ENCODE results near the gene IGFBP1. TPM values are rescaled to one million over a fixed set of nuclear protein-coding genes. Genes with fewer than 3 reads are reported as not detected.
"Not testable (repeated sequence)": the region's sequence is repeated elsewhere in the genome, so short reads cannot be mapped to it uniquely, and the experiment has no call there.

Gene IGFBP1
- total and polyA plus RNA-seq, 9 of the 15 experiments (the other 6 are each of a cell fraction or from before 2014, with no cell fraction given) = not detected

- in situ Hi-C loops (cut with MboI); H3K27me3 ChIP-seq (ENCODE audit: control insufficient read depth in 2 of 2, insufficient read depth in 2 of 2, low read length in 2 of 2); intact Hi-C loops (cut with micrococcal nuclease); POLR2A ChIA-PET; H2AFZ ChIP-seq (ENCODE audit: low read depth, low read length); H3K27ac ChIP-seq (ENCODE audit: extremely low read depth, low read depth, low read length); H3K4me3 ChIP-seq; BruUV-seq (replicated peaks); H3K79me2 ChIP-seq (ENCODE audit: control insufficient read depth, insufficient read depth, low read length); ATAC-seq; H3K36me3 ChIP-seq (ENCODE audit: control insufficient read depth, insufficient read depth, low read length); H3K4me1 ChIP-seq (replicated peaks in 1 of 2; ENCODE audit: control insufficient read depth in 2 of 2, insufficient read depth in 2 of 2, low read length in 2 of 2); H3K9me1 ChIP-seq (ENCODE audit: control insufficient read depth, insufficient read depth, low read length); H4K20me1 ChIP-seq (replicated peaks; ENCODE audit: control insufficient read depth, insufficient read depth, low read length); H3K4me2 ChIP-seq (ENCODE audit: insufficient read depth, low read length); H3K9ac ChIP-seq (ENCODE audit: insufficient read depth in 1 of 2, low read depth in 2 of 2, low read length in 2 of 2); FAIRE-seq; CTCF ChIA-PET (ENCODE audit: low intra/inter-chr PET ratio); H3K9me3 ChIP-seq (replicated peaks; ENCODE audit: control insufficient read depth, insufficient read depth, low read depth, low read length): not testable (repeated sequence)
- WGBS (ENCODE audit: insufficient coverage, low coverage, missing lambda C conversion rate) = 0% methylated on average over 5 of the region's 5 CpGs
- DNase-seq (ENCODE audit: extremely low read depth in 1 of 4, low spot score in 3 of 4) = peak in 1 of 4 experiments; percentile 11
These were observed 41.8 kb upstream of the IGFBP1 start for GRCh38 chr7:45846536-45846935.

DNA sequence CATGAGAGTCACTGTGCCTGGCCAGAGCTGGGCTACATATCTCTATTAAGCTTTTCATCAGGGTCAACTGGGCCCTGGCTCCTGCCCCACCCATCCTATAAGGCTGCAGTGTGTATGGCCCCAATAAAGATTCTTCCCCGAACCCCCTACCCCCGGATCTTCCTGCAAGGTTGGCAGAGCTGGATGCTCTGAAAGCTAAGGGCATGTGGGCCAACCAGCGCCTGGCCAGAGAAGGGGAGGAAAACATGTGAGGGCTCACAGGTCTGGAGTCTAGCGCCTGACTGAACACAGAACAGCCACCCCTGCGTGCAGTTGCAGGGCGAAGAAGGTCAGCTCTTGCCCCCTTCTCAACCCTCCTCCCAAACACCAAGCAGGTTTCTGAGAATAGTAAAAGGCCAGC is 39.6 kb upstream of the IGFBP1 start:
- H3K9me1 ChIP-seq (ENCODE audit: control insufficient read depth, insufficient read depth, low read length); H3K4me1 ChIP-seq (replicated peaks in 1 of 2; ENCODE audit: control insufficient read depth in 2 of 2, insufficient read depth in 2 of 2, low read length in 2 of 2); H3K36me3 ChIP-seq (ENCODE audit: control insufficient read depth, insufficient read depth, low read length); H2AFZ ChIP-seq (ENCODE audit: low read depth, low read length); H3K79me2 ChIP-seq (ENCODE audit: control insufficient read depth, insufficient read depth, low read length); H3K9ac ChIP-seq (ENCODE audit: insufficient read depth in 1 of 2, low read depth in 2 of 2, low read length in 2 of 2); ATAC-seq; H3K27ac ChIP-seq (ENCODE audit: extremely low read depth, low read depth, low read length); BruUV-seq (replicated peaks); in situ Hi-C loops (cut with MboI); H3K4me2 ChIP-seq (ENCODE audit: insufficient read depth, low read length); POLR2A ChIA-PET; H3K9me3 ChIP-seq (replicated peaks; ENCODE audit: control insufficient read depth, insufficient read depth, low read depth, low read length); DNase-seq (ENCODE audit: extremely low read depth in 1 of 4, low spot score in 3 of 4); H3K4me3 ChIP-seq; intact Hi-C loops (cut with micrococcal nuclease); CTCF ChIA-PET (ENCODE audit: low intra/inter-chr PET ratio); H4K20me1 ChIP-seq (replicated peaks; ENCODE audit: control insufficient read depth, insufficient read depth, low read length); H3K27me3 ChIP-seq (ENCODE audit: control insufficient read depth in 2 of 2, insufficient read depth in 2 of 2, low read length in 2 of 2); FAIRE-seq: not testable (repeated sequence)
- WGBS (ENCODE audit: insufficient coverage, low coverage, missing lambda C conversion rate) = 3% methylated on average over 5 of the region's 6 CpGs

All from K562 (cell line).